ENCODE data around the gene AUTS2. TPM values are rescaled to one million over a fixed set of nuclear protein-coding genes. Genes with fewer than 3 reads are reported as not detected.

Gene AUTS2
- polyA plus RNA-seq, 6 donors from 2014 or later, result 8.8 to 28.0 (median 20.9) TPM

GRCh38 chr7:69882269-69882668 lies 284.0 kb downstream of the AUTS2 start:
- peaks cover 0 to 2% (median 0%) of the 10 kb centered on the region in 7 donors for H3K9me3 Mint-ChIP-seq
- ATAC-seq (ENCODE audit: low read depth in 2 of 2) (peak; percentile 52 to 81), DNase-seq (peak; percentile 9)
- no peak overlapping the region for H3K27ac Mint-ChIP-seq
- no peak overlapping the region for H3K4me3 Mint-ChIP-seq
- H3K4me1 Mint-ChIP-seq, result peaks cover 26 to 46% (median 32%) of the 10 kb centered on the region in 3 donors
- no peaks in the 10 kb centered on the region for H3K27me3 Mint-ChIP-seq
- H3K36me3 Mint-ChIP-seq, result peaks cover 0 to 8% of the 10 kb centered on the region in 2 donors

DNA sequence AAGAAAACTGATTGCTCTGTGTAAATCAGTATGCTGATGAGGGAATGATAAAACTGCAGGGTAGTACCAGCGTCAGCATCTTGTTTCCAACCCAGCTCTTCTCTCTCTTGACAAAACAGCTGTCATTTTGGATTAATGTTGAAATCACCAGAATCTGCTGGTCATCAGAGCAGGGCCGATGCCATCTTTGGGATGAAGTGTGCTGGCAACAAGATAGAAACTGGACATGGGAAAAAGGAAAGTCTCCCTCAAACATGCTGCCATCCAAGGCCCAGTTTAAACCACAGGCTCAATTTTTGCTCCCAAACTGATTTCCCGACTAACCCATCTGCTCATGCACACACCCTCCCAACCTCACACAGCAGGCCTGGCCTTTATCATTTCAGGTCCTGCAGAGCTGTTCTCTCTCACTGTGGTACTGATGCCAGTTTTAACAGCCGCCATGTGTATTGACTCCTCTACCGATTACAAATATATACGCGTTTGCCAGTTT lies 285.2 kb downstream of the AUTS2 start:
- Mint-ChIP-seq H3K27ac (no peak overlapping the region), H3K9me3 (peaks cover 0 to 2% (median 0%) of the 10 kb centered on the region in 7 donors), H3K4me3 (no peak overlapping the region), H3K4me1 (peaks cover 18 to 46% (median 27%) of the 10 kb centered on the region in 3 donors), H3K27me3 (no peaks in the 10 kb centered on the region), H3K36me3 (peaks cover 0 to 8% of the 10 kb centered on the region in 2 donors)
- ATAC-seq (ENCODE audit: low read depth in 2 of 2), result no peak
- DNase-seq, result no peak

GRCh38 chr7:69885431-69885830 lies 287.2 kb downstream of the AUTS2 start:
- Mint-ChIP-seq H3K27me3 (no peaks in the 10 kb centered on the region), H3K27ac (peak overlapping the region in 1 of 6 donors; percentile 7), H3K36me3 (peaks cover 0 to 8% of the 10 kb centered on the region in 2 donors), H3K4me1 (peaks cover 22 to 49% (median 26%) of the 10 kb centered on the region in 3 donors), H3K4me3 (no peak overlapping the region), H3K9me3 (peaks cover 0 to 2% (median 0%) of the 10 kb centered on the region in 7 donors)
- ATAC-seq (ENCODE audit: low read depth in 2 of 2) (no peak), DNase-seq (no peak)

GRCh38 chr7:69889338-69889975 lies 291.2 kb downstream of the AUTS2 start:
- no peaks in the 10 kb centered on the region for H3K27me3 Mint-ChIP-seq
- H3K36me3 Mint-ChIP-seq, result no peaks in the 10 kb centered on the region
- peak; percentile 78 to 92 for ATAC-seq (ENCODE audit: low read depth in 2 of 2)
- no peak overlapping the region for H3K4me3 Mint-ChIP-seq
- DNase-seq, result peak; percentile 19
- peaks cover 0 to 2% (median 0%) of the 10 kb centered on the region in 7 donors for H3K9me3 Mint-ChIP-seq
- H3K27ac Mint-ChIP-seq, result peak overlapping the region in 1 of 6 donors; percentile 43
- H3K4me1 Mint-ChIP-seq, result peaks cover 17 to 65% (median 22%) of the 10 kb centered on the region in 3 donors

DNA sequence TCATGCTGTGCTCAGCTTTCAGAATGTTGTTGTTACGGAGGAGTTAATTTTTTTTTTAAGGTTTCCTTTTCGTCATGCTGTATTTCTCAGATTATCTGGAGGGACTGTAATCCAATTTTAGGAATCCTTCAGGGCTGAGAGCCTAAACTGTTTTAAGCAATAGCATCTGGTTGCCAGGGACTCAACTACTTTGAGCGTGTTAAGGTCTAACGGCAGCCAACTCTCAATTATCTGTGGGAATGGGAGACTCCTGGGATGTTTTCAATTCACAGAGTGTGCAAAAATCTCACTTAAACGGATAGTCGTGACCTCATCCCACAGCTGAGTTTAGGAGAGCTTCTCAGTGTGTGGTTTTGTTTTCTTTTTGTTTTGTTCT lies 291.7 kb downstream of the AUTS2 start:
- H3K27ac Mint-ChIP-seq, result peak overlapping the region in 3 of 6 donors; percentile 39 to 66 (median 43)

DNA sequence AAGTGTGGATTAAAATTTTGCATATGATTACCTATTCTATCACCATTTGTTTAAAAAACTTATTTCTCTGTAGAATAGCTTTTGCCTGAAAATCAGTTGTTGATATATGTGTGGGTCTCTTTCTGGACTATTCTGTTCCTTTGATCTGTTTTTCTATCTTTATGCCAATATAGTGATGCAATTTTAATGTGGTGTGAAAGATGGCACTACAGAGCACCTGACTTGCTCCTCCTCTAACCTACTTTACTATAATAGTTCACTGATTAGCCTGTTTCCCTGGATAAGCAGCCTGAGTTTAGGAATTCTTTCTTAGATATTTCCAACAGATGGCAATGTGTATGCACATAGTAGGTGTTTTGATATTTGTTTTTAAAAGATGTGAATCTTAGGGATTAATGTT lies 294.5 kb downstream of the AUTS2 start:
- Mint-ChIP-seq H3K36me3 (peaks cover 0 to 6% of the 10 kb centered on the region in 2 donors), H3K9me3 (no peaks in the 10 kb centered on the region), H3K4me3 (no peak overlapping the region), H3K27me3 (no peaks in the 10 kb centered on the region), H3K27ac (no peak overlapping the region), H3K4me1 (peaks cover 17 to 65% (median 30%) of the 10 kb centered on the region in 3 donors)
- DNase-seq (no peak), ATAC-seq (ENCODE audit: low read depth in 2 of 2) (no peak)

More for the DNA sequence above, 291.7 kb downstream of the AUTS2 start:
- DNase-seq, result no peak
- peaks cover 17 to 65% (median 22%) of the 10 kb centered on the region in 3 donors for H3K4me1 Mint-ChIP-seq
- H3K4me3 Mint-ChIP-seq, result no peak overlapping the region
- ATAC-seq (ENCODE audit: low read depth in 2 of 2), result no peak
- no peaks in the 10 kb centered on the region for H3K36me3 Mint-ChIP-seq
- no peaks in the 10 kb centered on the region for H3K27me3 Mint-ChIP-seq
- H3K9me3 Mint-ChIP-seq, result peaks cover 0 to 2% (median 0%) of the 10 kb centered on the region in 7 donors

GRCh38 chr7:69893906-69894305 lies 295.6 kb downstream of the AUTS2 start:
- peak; percentile 10 for DNase-seq
- Mint-ChIP-seq H3K27me3 (no peaks in the 10 kb centered on the region), H3K4me3 (no peak overlapping the region), H3K27ac (no peak overlapping the region), H3K36me3 (peaks cover 0 to 6% of the 10 kb centered on the region in 2 donors), H3K4me1 (peaks cover 15 to 61% (median 32%) of the 10 kb centered on the region in 3 donors), H3K9me3 (no peaks in the 10 kb centered on the region)
- peak in 1 of 2 donors; percentile 30 for ATAC-seq (ENCODE audit: low read depth in 2 of 2)

- H3K27ac Mint-ChIP-seq, result no peak overlapping the region
- no peak for ATAC-seq (ENCODE audit: low read depth in 2 of 2)
- DNase-seq, result no peak
- peak overlapping the region in 1 of 8 donors; percentile 29 for H3K4me3 Mint-ChIP-seq
- no peaks in the 10 kb centered on the region for H3K9me3 Mint-ChIP-seq
- peaks cover 5 to 59% (median 18%) of the 10 kb centered on the region in 3 donors for H3K4me1 Mint-ChIP-seq
- H3K36me3 Mint-ChIP-seq, result peaks cover 0 to 17% of the 10 kb centered on the region in 2 donors
- no peaks in the 10 kb centered on the region for H3K27me3 Mint-ChIP-seq
Observed at GRCh38 chr7:69895446-69895845, 297.2 kb downstream of the AUTS2 start.

DNA sequence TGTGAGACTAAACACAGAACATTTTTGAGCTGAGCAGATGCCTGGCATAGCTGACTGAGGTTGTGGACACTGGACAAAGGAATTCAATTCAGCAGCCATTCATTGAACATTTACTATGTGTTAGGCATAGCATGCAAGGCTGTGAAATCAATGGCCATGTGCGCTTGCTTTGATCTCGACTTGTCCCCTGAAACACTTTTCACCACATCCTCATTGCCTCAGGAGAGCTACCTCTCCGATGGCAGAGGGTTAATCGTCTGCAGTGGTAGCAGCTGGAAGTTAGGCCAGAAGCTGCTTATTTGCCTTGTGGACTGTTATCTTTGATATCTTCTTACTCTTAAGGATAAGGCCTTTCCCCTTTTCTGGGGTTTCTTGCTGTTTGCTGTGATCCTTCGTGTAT lies 297.8 kb downstream of the AUTS2 start:
- H3K4me3 Mint-ChIP-seq, result no peak overlapping the region
- no peak for ATAC-seq (ENCODE audit: low read depth in 2 of 2)
- DNase-seq, result no peak
- no peaks in the 10 kb centered on the region for H3K9me3 Mint-ChIP-seq
- H3K27me3 Mint-ChIP-seq, result no peaks in the 10 kb centered on the region
- peaks cover 1 to 17% of the 10 kb centered on the region in 2 donors for H3K36me3 Mint-ChIP-seq
- no peak overlapping the region for H3K27ac Mint-ChIP-seq
- H3K4me1 Mint-ChIP-seq, result peaks cover 5 to 62% (median 18%) of the 10 kb centered on the region in 3 donors

GRCh38 chr7:69898189-69898588 lies 299.9 kb downstream of the AUTS2 start:
- Mint-ChIP-seq H3K27me3 (no peaks in the 10 kb centered on the region), H3K9me3 (no peaks in the 10 kb centered on the region), H3K4me3 (no peak overlapping the region), H3K4me1 (peaks cover 5 to 68% (median 25%) of the 10 kb centered on the region in 3 donors), H3K27ac (peak overlapping the region in 1 of 6 donors; percentile 23), H3K36me3 (peaks cover 6 to 17% of the 10 kb centered on the region in 2 donors)
- ATAC-seq (ENCODE audit: low read depth in 2 of 2) (peak; percentile 38 to 49), DNase-seq (no peak)

DNA sequence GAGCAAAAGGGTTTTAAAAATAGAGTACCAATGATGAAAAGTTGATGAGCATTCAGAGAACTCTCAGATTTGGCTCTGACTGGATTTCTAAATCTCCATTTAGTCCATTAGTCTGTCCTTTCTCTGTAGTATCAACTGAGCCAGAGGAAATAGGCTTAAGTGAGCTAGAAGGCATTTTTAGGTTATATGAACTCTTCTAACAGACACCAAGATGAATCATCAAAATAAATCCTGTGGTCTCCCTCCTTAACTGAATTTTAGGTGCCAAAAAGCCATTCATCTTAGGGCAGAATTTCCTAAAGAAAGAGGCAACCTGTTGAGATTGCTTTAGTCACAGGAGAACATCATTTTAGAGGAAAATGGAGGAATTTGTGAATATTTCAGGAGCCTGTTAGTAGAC lies 305.1 kb downstream of the AUTS2 start:
- peak overlapping the region in 3 of 6 donors; percentile 2 to 51 (median 21) for H3K27ac Mint-ChIP-seq
- DNase-seq (no peak), ATAC-seq (ENCODE audit: low read depth in 2 of 2) (no peak)
- no peaks in the 10 kb centered on the region for H3K27me3 Mint-ChIP-seq
- peaks cover 30 to 77% (median 39%) of the 10 kb centered on the region in 3 donors for H3K4me1 Mint-ChIP-seq
- H3K4me3 Mint-ChIP-seq, result no peak overlapping the region
- H3K36me3 Mint-ChIP-seq, result peaks cover 6 to 11% of the 10 kb centered on the region in 2 donors
- H3K9me3 Mint-ChIP-seq, result no peaks in the 10 kb centered on the region

- Mint-ChIP-seq H3K27me3 (no peaks in the 10 kb centered on the region), H3K4me3 (peak overlapping the region in 7 of 8 donors; percentile 6 to 70 (median 49)), H3K4me1 (peaks cover 31 to 64% (median 46%) of the 10 kb centered on the region in 3 donors), H3K9me3 (peaks cover 0 to 8% (median 4%) of the 10 kb centered on the region in 7 donors), H3K27ac (peak overlapping the region; percentile 17 to 84 (median 52)), H3K36me3 (peaks cover 0 to 2% of the 10 kb centered on the region in 2 donors)
- DNase-seq (peak; percentile 44), ATAC-seq (ENCODE audit: low read depth in 2 of 2) (peak; percentile 87 to 92)
Observed at GRCh38 chr7:69906283-69906995, 308.2 kb downstream of the AUTS2 start.

DNA sequence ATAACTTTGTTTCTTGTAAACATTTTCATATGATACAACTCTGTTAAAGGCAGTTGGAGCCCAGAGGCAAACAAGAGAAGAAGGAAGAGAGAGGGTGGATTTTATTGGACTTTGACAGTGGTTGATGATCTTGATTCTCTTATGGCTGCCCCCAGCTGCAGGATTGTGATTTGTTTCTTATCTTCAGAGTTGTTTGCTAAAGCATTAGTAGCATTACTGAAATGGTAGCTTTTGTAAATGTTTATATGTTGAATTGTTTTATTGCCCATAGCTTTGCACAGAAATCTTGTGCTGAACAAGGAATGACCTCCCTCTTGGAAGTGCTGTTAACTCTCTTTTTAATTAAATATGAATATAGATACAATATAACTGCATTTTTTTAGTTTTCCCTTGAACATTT lies 309.4 kb downstream of the AUTS2 start:
- Mint-ChIP-seq H3K36me3 (peaks cover 0 to 3% of the 10 kb centered on the region in 2 donors), H3K4me1 (peaks cover 31 to 60% (median 46%) of the 10 kb centered on the region in 3 donors), H3K4me3 (no peak overlapping the region), H3K9me3 (peaks cover 0 to 14% (median 8%) of the 10 kb centered on the region in 7 donors), H3K27me3 (no peaks in the 10 kb centered on the region), H3K27ac (peak overlapping the region in 2 of 6 donors; percentile 57 to 73)
- ATAC-seq (ENCODE audit: low read depth in 2 of 2) (no peak), DNase-seq (no peak)

Measured in naive B cell (primary cell).